Upper lobe of left lung (tissue), 4 donors: Measurements from ENCODE around the gene ARHGAP10.

Experiments used
- EP300 ChIP-seq, 4 donors: sonication (generic); formaldehyde crosslinking; IDR thresholded peaks; one replicate each; pipeline ENCODE4 v1.5.1; 2017; ENCODE audit warnings: antibody characterized with exemption in 4 of 4, control low read depth in 2 of 4
- POLR2A ChIP-seq, 4 donors: fragments of 450-650 bp; IDR thresholded peaks; one replicate each; pipeline ENCODE4 v1.5.1; 2016 to 2017; ENCODE audit warnings: antibody characterized with exemption in 4 of 4, mild to moderate bottlenecking in 2 of 4
- POLR2AphosphoS5 ChIP-seq, 2 donors: sonication (generic); formaldehyde crosslinking; IDR thresholded peaks; one replicate each; pipeline ENCODE4 v1.5.1; 2017; ENCODE audit warnings: antibody characterized with exemption in 2 of 2

- TF ChIP-seq EP300 (IDR thresholded peaks at IDR 0.05) (no peak), POLR2A (IDR thresholded peaks at IDR 0.05) (no peak), POLR2AphosphoS5 (IDR thresholded peaks at IDR 0.05) (no peak)
Observed at GRCh38 chr4:147965056-147965455, 233.2 kb downstream of the ARHGAP10 start.
